ENCODE data around the gene CBX7. TPM values are rescaled to one million over a fixed set of nuclear protein-coding genes. Genes with fewer than 3 reads are reported as not detected.

Gene CBX7
- polyA plus RNA-seq, 1 donor = 15.3 TPM

- WGBS (ENCODE audit: insufficient coverage, low lambda C conversion rate) = no CpG with 5 or more reads among the region's 6 CpGs
- DNase-seq = no peak
- peak overlapping the region; percentile 64 for H3K27ac ChIP-seq (ENCODE audit: low read length)
- H3K27me3 ChIP-seq (ENCODE audit: control insufficient read depth, insufficient read depth, low read length) = peaks cover 5% of the 10 kb centered on the region
- peaks cover 14% of the 10 kb centered on the region for H3K4me1 ChIP-seq (ENCODE audit: control insufficient read depth, insufficient read depth, low read length)
- peaks cover 6% of the 10 kb centered on the region for H3K36me3 ChIP-seq (ENCODE audit: control insufficient read depth, insufficient read depth, low read length)
- peaks cover 6% of the 10 kb centered on the region for H3K9me3 ChIP-seq (ENCODE audit: control insufficient read depth, low read depth, low read length)
- H3K4me3 ChIP-seq (ENCODE audit: low read length) = peak overlapping the region; percentile 57
These were observed 6.0 kb downstream of the CBX7 start for GRCh38 chr22:39146256-39147101.

GRCh38 chr22:39144101-39144767 is 8.2 kb downstream of the CBX7 start:
- Histone ChIP-seq H3K27me3 (ENCODE audit: control insufficient read depth, insufficient read depth, low read length) (peaks cover 5% of the 10 kb centered on the region), H3K4me3 (ENCODE audit: low read length) (peak overlapping the region; percentile 96), H3K9me3 (ENCODE audit: control insufficient read depth, low read depth, low read length) (peaks cover 6% of the 10 kb centered on the region), H3K36me3 (ENCODE audit: control insufficient read depth, insufficient read depth, low read length) (peaks cover 6% of the 10 kb centered on the region), H3K4me1 (ENCODE audit: control insufficient read depth, insufficient read depth, low read length) (peaks cover 14% of the 10 kb centered on the region), H3K27ac (ENCODE audit: low read length) (peak overlapping the region; percentile 16)
- DNase-seq = peak in 1 of 2 donors; percentile 71
- WGBS (ENCODE audit: insufficient coverage, low lambda C conversion rate) = no CpG with 5 or more reads among the region's 22 CpGs

- H3K27me3 ChIP-seq (ENCODE audit: control insufficient read depth, insufficient read depth, low read length) = peaks cover 5% of the 10 kb centered on the region
- H3K36me3 ChIP-seq (ENCODE audit: control insufficient read depth, insufficient read depth, low read length) = peaks cover 2% of the 10 kb centered on the region
- H3K27ac ChIP-seq (ENCODE audit: low read length) = no peak overlapping the region
- peaks cover 14% of the 10 kb centered on the region for H3K4me1 ChIP-seq (ENCODE audit: control insufficient read depth, insufficient read depth, low read length)
- no peak overlapping the region for H3K4me3 ChIP-seq (ENCODE audit: low read length)
- WGBS (ENCODE audit: insufficient coverage, low lambda C conversion rate) = 93% methylated on average over 4 of the region's 14 CpGs
- no peak for DNase-seq
- H3K9me3 ChIP-seq (ENCODE audit: control insufficient read depth, low read depth, low read length) = peaks cover 6% of the 10 kb centered on the region
These were observed 10.3 kb downstream of the CBX7 start for GRCh38 chr22:39142088-39142680.

GRCh38 chr22:39139933-39140332 is 12.5 kb downstream of the CBX7 start:
- peaks cover 5% of the 10 kb centered on the region for H3K27me3 ChIP-seq (ENCODE audit: control insufficient read depth, insufficient read depth, low read length)
- no peak overlapping the region for H3K27ac ChIP-seq (ENCODE audit: low read length)
- no peak overlapping the region for H3K4me3 ChIP-seq (ENCODE audit: low read length)
- no peak for DNase-seq
- peaks cover 7% of the 10 kb centered on the region for H3K4me1 ChIP-seq (ENCODE audit: control insufficient read depth, insufficient read depth, low read length)
- H3K36me3 ChIP-seq (ENCODE audit: control insufficient read depth, insufficient read depth, low read length) = peaks cover 2% of the 10 kb centered on the region
- peaks cover 2% of the 10 kb centered on the region for H3K9me3 ChIP-seq (ENCODE audit: control insufficient read depth, low read depth, low read length)
- no CpG with 5 or more reads among the region's 7 CpGs for WGBS (ENCODE audit: insufficient coverage, low lambda C conversion rate)

- Histone ChIP-seq H3K4me1 (ENCODE audit: control insufficient read depth, insufficient read depth, low read length) (no peaks in the 10 kb centered on the region), H3K4me3 (ENCODE audit: low read length) (no peak overlapping the region), H3K36me3 (ENCODE audit: control insufficient read depth, insufficient read depth, low read length) (peaks cover 2% of the 10 kb centered on the region), H3K9me3 (ENCODE audit: control insufficient read depth, low read depth, low read length) (no peaks in the 10 kb centered on the region), H3K27me3 (ENCODE audit: control insufficient read depth, insufficient read depth, low read length) (no peaks in the 10 kb centered on the region), H3K27ac (ENCODE audit: low read length) (no peak overlapping the region)
- no CpG with 5 or more reads among the region's 14 CpGs for WGBS (ENCODE audit: insufficient coverage, low lambda C conversion rate)
- DNase-seq = no peak
These were observed 14.0 kb downstream of the CBX7 start for GRCh38 chr22:39138357-39138997.

GRCh38 chr22:39136317-39136716 is 16.2 kb downstream of the CBX7 start:
- DNase-seq = no peak
- Histone ChIP-seq H3K27ac (ENCODE audit: low read length) (no peak overlapping the region), H3K36me3 (ENCODE audit: control insufficient read depth, insufficient read depth, low read length) (peaks cover 6% of the 10 kb centered on the region), H3K4me3 (ENCODE audit: low read length) (no peak overlapping the region), H3K27me3 (ENCODE audit: control insufficient read depth, insufficient read depth, low read length) (no peaks in the 10 kb centered on the region), H3K4me1 (ENCODE audit: control insufficient read depth, insufficient read depth, low read length) (peaks cover 1% of the 10 kb centered on the region), H3K9me3 (ENCODE audit: control insufficient read depth, low read depth, low read length) (no peaks in the 10 kb centered on the region)
- WGBS (ENCODE audit: insufficient coverage, low lambda C conversion rate) = no CpG with 5 or more reads among the region's 8 CpGs

GRCh38 chr22:39135092-39135896 is 17.2 kb downstream of the CBX7 start:
- Histone ChIP-seq H3K36me3 (ENCODE audit: control insufficient read depth, insufficient read depth, low read length) (peaks cover 6% of the 10 kb centered on the region), H3K4me1 (ENCODE audit: control insufficient read depth, insufficient read depth, low read length) (peaks cover 8% of the 10 kb centered on the region), H3K9me3 (ENCODE audit: control insufficient read depth, low read depth, low read length) (no peaks in the 10 kb centered on the region), H3K27me3 (ENCODE audit: control insufficient read depth, insufficient read depth, low read length) (no peaks in the 10 kb centered on the region), H3K4me3 (ENCODE audit: low read length) (no peak overlapping the region), H3K27ac (ENCODE audit: low read length) (no peak overlapping the region)
- no peak for DNase-seq
- WGBS (ENCODE audit: insufficient coverage, low lambda C conversion rate) = no CpG with 5 or more reads among the region's 15 CpGs

- Histone ChIP-seq H3K36me3 (ENCODE audit: control insufficient read depth, insufficient read depth, low read length) (peaks cover 6% of the 10 kb centered on the region), H3K4me1 (ENCODE audit: control insufficient read depth, insufficient read depth, low read length) (peaks cover 16% of the 10 kb centered on the region), H3K27me3 (ENCODE audit: control insufficient read depth, insufficient read depth, low read length) (no peaks in the 10 kb centered on the region), H3K4me3 (ENCODE audit: low read length) (no peak overlapping the region), H3K9me3 (ENCODE audit: control insufficient read depth, low read depth, low read length) (no peaks in the 10 kb centered on the region), H3K27ac (ENCODE audit: low read length) (no peak overlapping the region)
- WGBS (ENCODE audit: insufficient coverage, low lambda C conversion rate) = no CpG with 5 or more reads among the region's 35 CpGs
- DNase-seq = no peak
These were observed 18.0 kb downstream of the CBX7 start for GRCh38 chr22:39134366-39135091.

GRCh38 chr22:39133871-39134270 is 18.6 kb downstream of the CBX7 start:
- peaks cover 6% of the 10 kb centered on the region for H3K36me3 ChIP-seq (ENCODE audit: control insufficient read depth, insufficient read depth, low read length)
- 100% methylated on average over 3 of the region's 17 CpGs for WGBS (ENCODE audit: insufficient coverage, low lambda C conversion rate)
- no peak for DNase-seq
- peaks cover 21% of the 10 kb centered on the region for H3K4me1 ChIP-seq (ENCODE audit: control insufficient read depth, insufficient read depth, low read length)
- no peak overlapping the region for H3K27ac ChIP-seq (ENCODE audit: low read length)
- H3K9me3 ChIP-seq (ENCODE audit: control insufficient read depth, low read depth, low read length) = no peaks in the 10 kb centered on the region
- H3K4me3 ChIP-seq (ENCODE audit: low read length) = no peak overlapping the region
- H3K27me3 ChIP-seq (ENCODE audit: control insufficient read depth, insufficient read depth, low read length) = no peaks in the 10 kb centered on the region
